Tibial nerve (tissue), 4 donors: Measurements from ENCODE around the gene TEC.
"Not testable (repeated sequence)": the region's sequence is repeated elsewhere in the genome, so short reads cannot be mapped to it uniquely, and the experiment has no call there.

ENCODE experiments used
- EP300 ChIP-seq, 2 donors: sonication (generic); formaldehyde crosslinking; IDR thresholded peaks; one replicate each; pipeline ENCODE4 v1.6.1; 2017; ENCODE audit warnings: antibody characterized with exemption in 2 of 2, mild to moderate bottlenecking in 1 of 2
- TF ChIP-seq, protein P1 (sequence below), 5 experiments: fragments of 200-600 bp in 3 of 5; fragments of 450-650 bp in 2 of 5; sonication (generic) in 3 of 5; IDR thresholded peaks; one replicate each; pipeline ENCODE4 v1.5.1; 2016 to 2019; ENCODE audit warnings: antibody characterized with exemption in 5 of 5, mild to moderate bottlenecking in 3 of 5, moderate library complexity in 2 of 5

DNA sequence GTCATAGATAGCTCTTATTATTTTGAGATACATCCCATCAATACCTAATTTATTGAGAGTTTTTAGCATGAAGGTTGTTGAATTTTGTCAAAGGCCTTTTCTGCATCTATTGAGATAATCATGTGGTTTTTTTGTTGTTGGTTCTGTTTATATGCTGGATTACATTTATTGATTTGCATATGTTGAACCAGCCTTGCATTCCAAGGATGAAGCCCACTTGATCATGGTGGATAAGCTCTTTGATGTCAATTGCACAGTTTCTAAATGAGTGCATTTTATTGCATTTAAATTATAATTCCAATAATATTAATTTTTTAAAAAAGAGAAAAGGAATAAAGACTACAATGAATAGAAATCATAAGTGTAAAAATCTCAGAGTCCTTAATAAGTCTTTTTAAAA is 45.1 kb upstream of the TEC start:
- TF ChIP-seq, protein P1, sequence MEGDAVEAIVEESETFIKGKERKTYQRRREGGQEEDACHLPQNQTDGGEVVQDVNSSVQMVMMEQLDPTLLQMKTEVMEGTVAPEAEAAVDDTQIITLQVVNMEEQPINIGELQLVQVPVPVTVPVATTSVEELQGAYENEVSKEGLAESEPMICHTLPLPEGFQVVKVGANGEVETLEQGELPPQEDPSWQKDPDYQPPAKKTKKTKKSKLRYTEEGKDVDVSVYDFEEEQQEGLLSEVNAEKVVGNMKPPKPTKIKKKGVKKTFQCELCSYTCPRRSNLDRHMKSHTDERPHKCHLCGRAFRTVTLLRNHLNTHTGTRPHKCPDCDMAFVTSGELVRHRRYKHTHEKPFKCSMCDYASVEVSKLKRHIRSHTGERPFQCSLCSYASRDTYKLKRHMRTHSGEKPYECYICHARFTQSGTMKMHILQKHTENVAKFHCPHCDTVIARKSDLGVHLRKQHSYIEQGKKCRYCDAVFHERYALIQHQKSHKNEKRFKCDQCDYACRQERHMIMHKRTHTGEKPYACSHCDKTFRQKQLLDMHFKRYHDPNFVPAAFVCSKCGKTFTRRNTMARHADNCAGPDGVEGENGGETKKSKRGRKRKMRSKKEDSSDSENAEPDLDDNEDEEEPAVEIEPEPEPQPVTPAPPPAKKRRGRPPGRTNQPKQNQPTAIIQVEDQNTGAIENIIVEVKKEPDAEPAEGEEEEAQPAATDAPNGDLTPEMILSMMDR (IDR thresholded peaks at IDR 0.05) = not testable (repeated sequence)
- TF ChIP-seq EP300 (IDR thresholded peaks at IDR 0.05) = not testable (repeated sequence)
